Activated gamma-delta T cell (primary cell): ENCODE measurements around the gene ADAMTSL5.
"Not testable (repeated sequence)": the region's sequence is repeated elsewhere in the genome, so short reads cannot be mapped to it uniquely, and the experiment has no call there.

Experiments used
- DNase-seq: peaks from one replicate; lab custom pipeline; 2025; lab: John Stamatoyannopoulos, UW

The ADAMTSL5 gene

DNA sequence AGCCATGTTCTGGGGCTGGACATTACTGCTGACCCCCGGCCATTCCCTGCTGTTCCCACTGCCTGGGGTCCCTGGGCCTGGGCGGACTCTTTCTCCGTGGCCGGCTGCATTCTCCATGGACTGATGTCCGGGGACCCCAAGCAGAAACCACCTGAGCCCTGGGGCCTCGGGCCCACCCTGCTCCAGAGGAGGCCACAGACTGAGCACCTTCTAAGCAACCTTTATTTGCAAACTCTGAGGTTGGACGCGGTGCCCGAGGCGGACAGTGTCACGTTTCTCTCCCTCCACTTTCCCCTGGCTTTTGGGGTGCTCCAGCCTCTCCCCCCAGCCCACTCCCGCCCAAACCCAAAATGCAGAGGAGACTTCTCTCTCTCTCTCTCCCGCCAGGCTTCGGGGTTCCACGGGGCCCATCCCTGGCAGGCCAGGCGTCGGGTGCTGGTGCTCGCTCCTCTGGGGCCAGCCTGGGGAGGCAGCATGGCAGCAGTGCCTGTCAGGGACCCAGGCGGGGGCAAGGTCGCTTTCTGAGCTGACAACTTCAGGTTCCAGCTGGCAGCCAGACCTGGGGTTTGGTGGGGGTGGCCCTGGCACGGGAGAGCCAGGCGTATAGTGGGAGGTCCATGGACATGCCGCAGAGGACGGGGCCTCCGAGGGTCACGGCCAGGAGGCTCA lies 31.5 kb downstream of the ADAMTSL5 start:
- no peak for DNase-seq

- peak; percentile 79 for DNase-seq
These were observed 33.7 kb downstream of the ADAMTSL5 start, which contains the start of gene C19orf25 for GRCh38 chr19:1478934-1479707. C19orf25 (minus strand) TSS chr19:1479215; CDS start chr19:1478903, 312 bp downstream.

DNA sequence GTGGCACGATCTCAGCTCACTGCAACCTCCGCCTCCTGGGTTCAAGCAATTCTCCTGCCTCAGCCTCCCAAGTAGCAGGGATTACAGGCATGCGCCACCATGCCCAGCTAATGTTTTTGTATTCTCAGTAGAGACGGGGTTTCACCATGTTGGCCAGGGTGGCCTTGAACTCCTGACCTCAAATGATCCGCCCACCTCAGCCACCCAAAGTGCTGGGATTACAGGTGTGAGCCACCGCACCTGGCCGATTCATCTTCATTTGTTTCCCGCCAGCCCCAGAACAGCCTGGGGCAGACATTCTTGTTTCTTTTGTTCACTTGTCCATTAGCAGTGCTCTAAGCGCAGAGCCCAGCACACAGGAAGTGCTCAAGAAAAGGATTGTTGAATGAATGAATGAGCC lies 35.8 kb downstream of the ADAMTSL5 start:
- DNase-seq = not testable (repeated sequence)

DNA sequence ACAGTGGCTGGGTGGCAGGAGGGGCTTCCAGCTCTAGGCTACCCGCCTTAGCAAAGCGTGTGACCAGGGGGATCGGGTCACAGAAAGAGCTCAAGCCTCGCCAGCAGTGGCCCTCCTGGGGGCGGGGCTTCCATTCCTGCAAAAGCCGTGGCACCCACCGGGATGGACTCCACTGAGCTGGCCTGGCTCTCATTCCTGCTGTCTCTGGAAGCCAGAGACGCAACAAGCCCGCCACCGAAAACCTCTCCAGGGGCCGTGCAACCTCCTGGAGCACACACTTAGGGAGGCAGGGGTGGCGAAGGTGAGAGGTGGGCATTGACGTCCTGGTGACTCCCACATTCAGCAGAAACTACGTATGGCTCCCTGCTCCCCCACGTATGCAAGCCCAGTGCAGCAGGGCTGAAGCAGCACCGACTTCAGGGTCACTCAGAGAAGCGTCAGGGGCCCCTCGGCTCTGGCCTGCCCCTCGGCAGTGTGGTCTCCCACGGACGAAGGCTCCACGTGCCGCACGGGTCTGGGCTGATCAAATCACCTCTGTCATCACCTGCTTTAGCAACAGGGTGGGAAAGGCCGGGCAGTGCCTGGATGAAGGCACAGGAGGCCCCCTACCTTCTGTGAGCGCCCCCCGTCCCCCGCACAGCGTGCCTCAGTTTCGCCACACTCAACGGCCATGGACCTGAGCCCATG lies 36.9 kb downstream of the ADAMTSL5 start:
- DNase-seq = no peak

GRCh38 chr19:1474765-1475351 lies 38.0 kb downstream of the ADAMTSL5 start:
- DNase-seq = no peak

DNA sequence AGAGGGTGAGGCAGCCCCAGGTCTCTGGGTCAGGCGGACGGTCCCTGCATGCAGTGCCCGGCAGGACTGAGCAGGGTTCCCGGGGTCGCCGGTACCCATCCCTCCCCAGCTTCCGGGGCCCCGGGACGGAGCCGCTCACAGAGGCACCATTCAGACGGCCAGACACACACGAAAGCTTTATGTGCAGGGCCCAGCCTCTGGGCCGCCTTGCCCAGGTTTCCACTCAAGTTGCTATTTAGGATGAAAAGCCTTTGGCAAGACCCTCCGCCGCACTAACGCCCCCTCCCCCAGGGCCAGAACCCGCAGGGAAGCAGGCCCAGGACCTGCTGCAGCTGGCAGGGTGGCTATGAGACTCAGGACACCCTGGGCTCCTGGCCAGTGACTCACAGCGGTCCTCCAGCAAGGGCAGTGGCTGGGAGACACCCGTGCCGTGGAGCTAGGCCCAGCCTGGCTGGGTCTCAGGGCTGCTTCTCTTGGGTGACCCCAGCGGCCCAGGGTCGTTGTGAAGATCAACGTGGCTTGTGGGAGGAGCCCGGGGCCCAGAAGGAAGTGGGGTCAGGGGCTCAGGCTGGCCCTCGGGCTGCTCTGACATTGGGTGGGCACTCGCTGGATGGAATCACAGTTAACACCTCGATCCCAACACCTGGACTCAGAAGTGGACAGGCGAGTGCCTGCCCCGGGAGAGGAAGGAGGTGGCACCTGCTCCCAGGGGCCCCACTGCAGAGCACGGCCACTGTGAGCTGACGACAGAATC lies 38.6 kb downstream of the ADAMTSL5 start:
- no peak for DNase-seq

GRCh38 chr19:1473085-1473851 lies 39.6 kb downstream of the ADAMTSL5 start:
- DNase-seq = no peak

GRCh38 chr19:1472231-1473084 lies 40.4 kb downstream of the ADAMTSL5 start:
- no peak for DNase-seq

GRCh38 chr19:1471515-1472160 lies 41.2 kb downstream of the ADAMTSL5 start:
- DNase-seq = no peak

DNA sequence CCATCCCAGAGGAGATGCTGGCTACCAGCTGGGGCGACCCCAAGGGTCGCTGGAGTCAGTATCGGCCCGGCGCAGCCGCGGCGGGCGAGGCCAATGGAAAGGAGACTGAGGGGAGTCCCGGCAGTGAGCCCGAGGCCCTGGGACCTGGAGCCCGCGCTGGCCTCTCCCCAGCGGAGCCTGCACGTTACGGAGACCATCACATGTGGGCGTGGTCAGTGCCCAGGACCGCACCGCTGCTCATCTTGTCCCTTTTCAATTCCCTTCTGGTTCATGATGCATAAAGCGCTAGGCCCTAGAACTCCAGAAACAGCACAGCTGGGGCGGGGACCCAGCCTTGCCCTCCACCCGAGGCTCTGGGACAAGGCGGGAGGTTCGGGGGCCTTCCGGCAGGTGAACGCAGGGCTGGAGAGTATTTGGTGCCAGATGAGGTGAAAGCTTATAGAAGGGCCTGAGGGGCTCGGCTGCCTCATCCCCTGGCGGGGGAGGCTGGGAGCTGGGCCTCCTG lies 41.8 kb downstream of the ADAMTSL5 start:
- DNase-seq = no peak

GRCh38 chr19:1470305-1471009 lies 42.4 kb downstream of the ADAMTSL5 start:
- no peak for DNase-seq

DNA sequence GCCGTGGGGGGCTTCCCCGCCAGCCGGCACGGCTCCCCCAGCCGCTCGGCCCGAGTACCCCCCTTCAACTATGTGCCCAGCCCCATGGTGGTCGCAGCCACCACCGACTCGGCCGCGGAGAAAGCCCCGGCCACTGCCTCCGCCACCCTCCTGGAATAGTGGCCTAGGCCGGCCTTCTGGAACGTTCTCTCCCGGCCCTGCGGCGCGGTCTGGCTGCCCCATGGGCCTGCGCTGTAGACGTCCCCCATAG lies 42.8 kb downstream of the ADAMTSL5 start:
- no peak for DNase-seq

DNA sequence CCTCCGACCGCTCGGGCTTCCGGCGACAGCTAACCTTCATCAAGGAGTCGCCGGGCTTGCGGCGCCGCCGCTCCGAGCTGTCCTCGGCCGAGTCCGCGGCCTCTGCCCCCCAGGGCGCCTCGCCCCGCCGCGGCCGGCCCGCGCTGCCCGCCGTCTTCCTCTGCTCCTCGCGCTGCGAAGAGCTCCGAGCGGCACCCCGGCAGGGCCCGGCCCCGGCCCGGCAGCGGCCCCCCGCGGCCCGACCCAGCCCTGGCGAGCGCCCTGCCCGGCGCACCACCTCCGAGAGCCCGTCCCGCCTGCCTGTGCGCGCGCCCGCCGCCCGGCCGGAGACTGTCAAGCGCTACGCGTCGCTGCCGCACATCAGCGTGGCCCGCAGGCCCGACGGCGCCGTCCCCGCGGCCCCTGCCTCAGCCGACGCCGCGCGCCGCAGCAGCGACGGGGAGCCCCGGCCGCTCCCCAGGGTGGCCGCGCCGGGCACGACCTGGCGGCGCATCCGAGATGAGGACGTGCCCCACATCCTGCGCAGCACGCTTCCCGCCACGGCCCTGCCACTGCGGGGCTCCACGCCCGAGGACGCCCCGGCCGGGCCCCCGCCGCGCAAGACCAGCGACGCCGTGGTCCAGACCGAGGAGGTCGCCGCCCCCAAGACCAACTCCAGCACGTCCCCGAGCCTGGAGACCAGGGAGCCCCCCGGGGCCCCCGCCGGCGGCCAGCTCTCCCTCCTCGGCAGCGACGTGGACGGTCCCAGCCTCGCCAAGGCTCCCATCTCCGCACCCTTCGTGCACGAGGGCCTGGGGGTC lies 43.4 kb downstream of the ADAMTSL5 start:
- no peak for DNase-seq

DNA sequence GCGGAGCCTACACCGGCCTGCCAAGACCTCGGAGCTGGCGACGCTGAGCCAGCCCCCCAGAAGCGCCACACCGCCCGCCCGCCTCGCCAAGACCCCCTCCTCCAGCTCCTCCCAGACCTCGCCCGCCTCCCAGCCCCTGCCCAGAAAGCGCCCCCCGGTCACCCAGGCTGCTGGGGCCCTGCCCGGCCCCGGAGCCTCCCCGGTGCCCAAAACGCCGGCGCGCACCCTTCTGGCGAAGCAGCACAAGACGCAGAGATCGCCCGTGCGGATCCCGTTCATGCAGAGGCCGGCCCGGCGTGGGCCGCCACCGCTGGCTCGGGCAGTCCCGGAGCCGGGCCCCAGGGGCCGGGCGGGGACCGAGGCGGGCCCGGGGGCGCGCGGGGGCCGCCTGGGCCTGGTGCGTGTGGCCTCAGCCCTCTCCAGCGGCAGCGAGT lies 44.0 kb downstream of the ADAMTSL5 start:
- no peak for DNase-seq

DNA sequence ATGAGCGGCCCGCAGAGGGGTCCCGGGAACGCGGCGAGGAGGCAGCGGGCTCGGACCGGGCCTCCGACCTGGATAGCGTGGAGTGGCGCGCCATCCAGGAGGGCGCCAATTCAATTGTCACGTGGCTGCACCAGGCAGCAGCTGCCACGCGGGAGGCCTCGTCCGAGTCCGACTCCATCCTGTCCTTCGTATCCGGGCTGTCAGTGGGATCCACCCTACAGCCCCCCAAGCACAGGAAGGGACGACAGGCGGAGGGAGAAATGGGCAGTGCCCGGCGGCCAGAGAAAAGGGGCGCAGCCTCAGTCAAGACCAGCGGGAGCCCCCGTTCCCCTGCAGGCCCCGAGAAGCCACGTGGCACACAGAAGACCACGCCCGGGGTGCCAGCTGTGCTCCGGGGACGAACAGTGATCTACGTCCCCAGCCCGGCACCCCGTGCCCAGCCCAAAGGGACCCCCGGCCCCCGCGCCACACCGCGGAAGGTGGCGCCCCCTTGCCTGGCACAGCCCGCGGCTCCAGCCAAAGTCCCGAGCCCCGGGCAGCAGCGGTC lies 44.5 kb downstream of the ADAMTSL5 start:
- no peak for DNase-seq

- no peak for DNase-seq
These were observed 45.1 kb downstream of the ADAMTSL5 start for GRCh38 chr19:1467490-1468273.

- no peak for DNase-seq
These were observed 45.7 kb downstream of the ADAMTSL5 start for GRCh38 chr19:1467215-1467489.
